DND-41 (cell line): ENCODE measurements around the gene DPYSL4.

Experiments
- EZH2 ChIP-seq: IDR thresholded peaks from 3 replicates; pipeline ENCODE4 v1.6.1; 2012; ENCODE audit warnings: borderline replicate concordance, low read depth, mild to moderate bottlenecking, moderate library complexity, low read length, inconsistent platforms; ENCODE audit not compliant: severe bottlenecking
- TF ChIP-seq, protein P1 (sequence below): IDR thresholded peaks from 2 replicates; pipeline ENCODE4 v1.5.1; 2012; ENCODE audit warnings: borderline replicate concordance, low read length, moderate library complexity, mild to moderate bottlenecking; ENCODE audit not compliant: poor library complexity, severe bottlenecking; ENCODE audit errors: extremely low read depth

GRCh38 chr10:132251928-132252327, 65.2 kb downstream of the DPYSL4 start:
- TF ChIP-seq, protein P1, sequence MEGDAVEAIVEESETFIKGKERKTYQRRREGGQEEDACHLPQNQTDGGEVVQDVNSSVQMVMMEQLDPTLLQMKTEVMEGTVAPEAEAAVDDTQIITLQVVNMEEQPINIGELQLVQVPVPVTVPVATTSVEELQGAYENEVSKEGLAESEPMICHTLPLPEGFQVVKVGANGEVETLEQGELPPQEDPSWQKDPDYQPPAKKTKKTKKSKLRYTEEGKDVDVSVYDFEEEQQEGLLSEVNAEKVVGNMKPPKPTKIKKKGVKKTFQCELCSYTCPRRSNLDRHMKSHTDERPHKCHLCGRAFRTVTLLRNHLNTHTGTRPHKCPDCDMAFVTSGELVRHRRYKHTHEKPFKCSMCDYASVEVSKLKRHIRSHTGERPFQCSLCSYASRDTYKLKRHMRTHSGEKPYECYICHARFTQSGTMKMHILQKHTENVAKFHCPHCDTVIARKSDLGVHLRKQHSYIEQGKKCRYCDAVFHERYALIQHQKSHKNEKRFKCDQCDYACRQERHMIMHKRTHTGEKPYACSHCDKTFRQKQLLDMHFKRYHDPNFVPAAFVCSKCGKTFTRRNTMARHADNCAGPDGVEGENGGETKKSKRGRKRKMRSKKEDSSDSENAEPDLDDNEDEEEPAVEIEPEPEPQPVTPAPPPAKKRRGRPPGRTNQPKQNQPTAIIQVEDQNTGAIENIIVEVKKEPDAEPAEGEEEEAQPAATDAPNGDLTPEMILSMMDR = no peak
- no peak for TF ChIP-seq EZH2
